Measurements from ENCODE around the gene CTNNA1. TPM values are rescaled to one million over a fixed set of nuclear protein-coding genes. Genes with fewer than 3 reads are reported as not detected.

CTNNA1 gene
- total RNA-seq, 1 donor from 2014 or later = 598 TPM

- Mint-ChIP-seq H3K4me3 (ENCODE audit: unreplicated experiment) (no peak overlapping the region), H3K4me1 (ENCODE audit: low read depth, unreplicated experiment) (peaks cover 17% of the 10 kb centered on the region), H3K9me3 (ENCODE audit: unreplicated experiment) (peaks cover 10% of the 10 kb centered on the region), H3K27me3 (ENCODE audit: unreplicated experiment) (peaks cover 4% of the 10 kb centered on the region), H3K27ac (ENCODE audit: unreplicated experiment) (no peak overlapping the region), H3K36me3 (ENCODE audit: unreplicated experiment) (no peaks in the 10 kb centered on the region)
- DNase-seq = no peak
- TF ChIP-seq CTCF (IDR thresholded peaks at IDR 0.05; ENCODE audit: partially characterized antibody, unreplicated experiment) = no peak
Measured at GRCh38 chr5:138850865-138851435, 97.7 kb downstream of the CTNNA1 start.

- Mint-ChIP-seq H3K36me3 (ENCODE audit: unreplicated experiment) (no peaks in the 10 kb centered on the region), H3K27ac (ENCODE audit: unreplicated experiment) (no peak overlapping the region), H3K4me3 (ENCODE audit: unreplicated experiment) (no peak overlapping the region), H3K4me1 (ENCODE audit: low read depth, unreplicated experiment) (peaks cover 17% of the 10 kb centered on the region), H3K27me3 (ENCODE audit: unreplicated experiment) (peaks cover 4% of the 10 kb centered on the region), H3K9me3 (ENCODE audit: unreplicated experiment) (peaks cover 6% of the 10 kb centered on the region)
- no peak for TF ChIP-seq CTCF (IDR thresholded peaks at IDR 0.05; ENCODE audit: partially characterized antibody, unreplicated experiment)
- no peak for DNase-seq
Measured at GRCh38 chr5:138853132-138853531, 99.9 kb downstream of the CTNNA1 start.

- H3K27ac Mint-ChIP-seq (ENCODE audit: unreplicated experiment) = no peak overlapping the region
- peaks cover 5% of the 10 kb centered on the region for H3K36me3 Mint-ChIP-seq (ENCODE audit: unreplicated experiment)
- peaks cover 13% of the 10 kb centered on the region for H3K27me3 Mint-ChIP-seq (ENCODE audit: unreplicated experiment)
- H3K4me3 Mint-ChIP-seq (ENCODE audit: unreplicated experiment) = no peak overlapping the region
- TF ChIP-seq CTCF (IDR thresholded peaks at IDR 0.05; ENCODE audit: partially characterized antibody, unreplicated experiment) = no peak
- DNase-seq = no peak
- H3K9me3 Mint-ChIP-seq (ENCODE audit: unreplicated experiment) = peaks cover 15% of the 10 kb centered on the region
- H3K4me1 Mint-ChIP-seq (ENCODE audit: low read depth, unreplicated experiment) = peaks cover 43% of the 10 kb centered on the region
Measured at GRCh38 chr5:138867011-138867410, 113.8 kb downstream of the CTNNA1 start.

- TF ChIP-seq CTCF (IDR thresholded peaks at IDR 0.05; ENCODE audit: partially characterized antibody, unreplicated experiment) = no peak
- peak overlapping the region; percentile 28 for H3K27ac Mint-ChIP-seq (ENCODE audit: unreplicated experiment)
- peaks cover 18% of the 10 kb centered on the region for H3K9me3 Mint-ChIP-seq (ENCODE audit: unreplicated experiment)
- peak overlapping the region; percentile 88 for H3K4me3 Mint-ChIP-seq (ENCODE audit: unreplicated experiment)
- peaks cover 52% of the 10 kb centered on the region for H3K4me1 Mint-ChIP-seq (ENCODE audit: low read depth, unreplicated experiment)
- peaks cover 9% of the 10 kb centered on the region for H3K27me3 Mint-ChIP-seq (ENCODE audit: unreplicated experiment)
- DNase-seq = no peak
- H3K36me3 Mint-ChIP-seq (ENCODE audit: unreplicated experiment) = no peaks in the 10 kb centered on the region
Measured at GRCh38 chr5:138869038-138869437, 115.8 kb downstream of the CTNNA1 start.

- no peak for DNase-seq
- Mint-ChIP-seq H3K27ac (ENCODE audit: unreplicated experiment) (peak overlapping the region; percentile 79), H3K4me3 (ENCODE audit: unreplicated experiment) (peak overlapping the region; percentile 88), H3K36me3 (ENCODE audit: unreplicated experiment) (no peaks in the 10 kb centered on the region), H3K4me1 (ENCODE audit: low read depth, unreplicated experiment) (peaks cover 60% of the 10 kb centered on the region), H3K9me3 (ENCODE audit: unreplicated experiment) (peaks cover 17% of the 10 kb centered on the region), H3K27me3 (ENCODE audit: unreplicated experiment) (peaks cover 12% of the 10 kb centered on the region)
- no peak for TF ChIP-seq CTCF (IDR thresholded peaks at IDR 0.05; ENCODE audit: partially characterized antibody, unreplicated experiment)
Measured at GRCh38 chr5:138869763-138870500, 116.7 kb downstream of the CTNNA1 start.
